GM19467 (cell line): ENCODE results near the gene KAZN.

Experiments
- ATAC-seq: cut with Tn5 transposase; IDR thresholded peaks from one replicate; pipeline ENCODE4 v1.9.1; 2021; ENCODE audit warnings: mild to moderate bottlenecking, moderate library complexity; ENCODE audit not compliant: unreplicated experiment

KAZN gene

DNA sequence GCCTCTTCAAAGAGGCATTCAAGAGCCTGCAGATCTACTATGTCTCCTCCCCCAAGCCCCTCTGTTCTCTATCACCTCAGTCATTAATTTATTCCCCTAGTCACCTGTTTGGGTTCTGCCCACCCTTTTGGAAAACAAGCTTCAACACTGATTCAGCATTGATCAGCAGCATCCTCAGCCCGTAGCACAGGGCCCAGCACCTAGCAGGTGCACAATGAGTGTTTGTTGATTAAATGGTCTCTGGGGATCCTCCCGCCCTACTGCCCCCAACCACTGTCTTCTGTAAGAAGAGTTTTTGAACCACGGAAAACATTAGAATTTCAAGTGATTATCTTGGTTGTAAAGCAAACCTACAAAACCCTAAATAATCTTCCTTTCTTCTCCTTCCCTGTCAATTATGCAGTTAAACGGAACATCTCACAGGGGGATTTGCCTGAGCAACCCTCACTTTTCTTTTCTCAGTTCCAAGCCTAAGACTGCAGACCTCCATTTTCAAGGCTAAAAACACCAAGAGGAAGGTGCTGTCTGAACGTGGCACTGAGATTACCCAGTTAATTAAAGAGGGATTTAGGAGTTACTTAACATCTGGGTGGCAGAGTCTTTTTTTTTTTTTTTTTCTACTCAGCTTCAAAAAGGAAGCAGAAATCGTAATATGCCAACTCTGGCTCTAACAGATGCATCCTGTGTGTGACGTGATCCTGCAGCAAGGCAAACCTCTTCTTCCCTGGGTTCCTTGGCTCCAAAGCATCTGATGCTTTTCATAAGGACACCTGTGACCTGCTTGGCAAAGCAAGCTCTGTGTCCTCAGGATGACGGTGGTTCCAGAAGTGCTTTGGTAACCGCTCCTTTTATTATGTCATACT, 163.0 kb downstream of the KAZN start:
- no peak for ATAC-seq

DNA sequence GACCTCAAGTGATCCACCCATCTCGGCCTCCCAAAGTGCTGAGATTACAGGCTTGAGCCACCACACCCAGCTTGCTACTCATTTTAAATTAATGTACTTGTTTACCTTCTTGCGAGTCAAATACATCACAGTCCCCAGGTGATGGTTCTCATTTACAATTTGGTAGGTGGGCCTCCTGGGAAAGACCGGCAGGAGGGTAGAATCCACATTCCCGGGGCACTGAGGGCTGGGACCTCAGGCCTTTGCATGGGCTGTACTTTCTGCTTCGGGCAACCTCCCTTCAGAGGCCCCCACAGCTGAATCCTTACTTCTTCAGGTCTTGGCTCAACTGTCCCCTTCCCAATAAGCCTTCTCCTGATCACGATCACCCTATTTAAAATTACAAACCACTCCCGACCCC, 165.5 kb downstream of the KAZN start:
- no peak for ATAC-seq

DNA sequence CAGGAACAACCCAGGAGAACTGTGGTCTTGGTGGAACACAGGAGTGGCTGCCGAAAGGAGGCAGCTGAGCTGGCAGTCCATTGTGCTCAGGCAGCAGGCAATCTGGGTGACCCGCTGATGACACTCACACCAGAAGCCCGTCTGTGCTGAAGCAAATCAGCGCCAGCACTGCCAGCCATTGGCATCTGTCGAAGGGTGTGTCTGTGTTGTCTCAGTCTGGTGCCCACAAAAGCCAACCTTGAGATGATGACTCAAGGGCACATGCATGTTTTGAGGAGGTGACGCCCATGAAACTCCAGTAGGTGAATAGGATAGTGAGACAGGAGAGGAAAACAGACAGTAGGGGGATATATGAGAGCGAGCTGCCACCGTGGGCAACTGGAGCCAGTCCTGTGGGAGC, 167.3 kb downstream of the KAZN start:
- ATAC-seq: no peak

DNA sequence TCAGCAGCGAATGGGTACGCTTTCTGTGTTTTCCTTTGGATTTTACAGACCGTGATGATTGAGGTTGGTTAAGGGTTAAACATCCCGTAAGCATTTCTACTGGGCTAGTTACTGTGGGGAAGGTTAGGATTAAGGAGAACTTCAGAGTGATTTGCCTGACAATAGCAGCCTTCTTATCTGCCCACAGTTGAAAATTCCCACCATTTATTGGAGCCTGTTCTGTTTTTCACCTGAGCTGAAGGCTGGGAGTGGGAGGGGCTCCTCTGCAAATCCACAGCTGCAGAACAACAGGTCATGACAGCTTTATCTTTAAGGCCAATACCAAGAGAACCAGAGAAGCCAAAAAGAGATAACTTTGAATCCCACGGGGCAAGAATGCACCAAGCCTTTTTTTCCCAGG, 168.6 kb downstream of the KAZN start:
- ATAC-seq: no peak

DNA sequence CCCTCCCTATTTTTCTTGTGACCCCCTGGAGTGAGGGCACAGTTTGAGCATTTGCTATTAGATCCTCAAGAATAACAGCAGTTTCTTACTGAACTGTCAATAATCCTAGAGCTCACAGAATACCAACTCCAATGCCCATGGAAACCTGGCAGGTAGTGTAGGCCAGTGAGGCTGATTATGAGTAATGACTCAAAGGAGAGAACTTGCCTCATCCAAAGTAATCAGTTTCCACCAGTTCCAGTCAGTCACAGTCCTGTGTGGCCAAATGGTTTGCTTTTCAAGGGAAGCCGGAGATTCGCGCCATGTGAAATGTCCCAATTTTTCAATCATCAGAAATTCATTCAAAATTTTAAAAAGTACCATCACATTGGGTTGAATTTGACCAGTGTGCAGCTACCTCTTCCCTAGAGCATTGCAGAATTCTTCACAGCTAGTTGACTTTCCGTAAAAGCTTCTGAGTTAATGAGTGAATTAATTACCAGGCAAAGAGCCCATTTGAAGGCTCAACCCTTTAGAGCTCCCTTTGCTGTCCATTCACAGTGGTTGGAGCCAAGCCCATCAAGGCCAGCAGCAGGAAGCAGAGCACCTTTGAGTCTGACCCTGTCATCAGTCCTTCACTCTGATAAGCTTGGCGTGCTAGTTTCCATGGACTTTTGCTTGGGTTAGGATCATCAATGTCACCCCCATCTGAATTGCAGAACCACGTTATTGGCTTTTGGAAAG, 170.3 kb downstream of the KAZN start:
- no peak for ATAC-seq

DNA sequence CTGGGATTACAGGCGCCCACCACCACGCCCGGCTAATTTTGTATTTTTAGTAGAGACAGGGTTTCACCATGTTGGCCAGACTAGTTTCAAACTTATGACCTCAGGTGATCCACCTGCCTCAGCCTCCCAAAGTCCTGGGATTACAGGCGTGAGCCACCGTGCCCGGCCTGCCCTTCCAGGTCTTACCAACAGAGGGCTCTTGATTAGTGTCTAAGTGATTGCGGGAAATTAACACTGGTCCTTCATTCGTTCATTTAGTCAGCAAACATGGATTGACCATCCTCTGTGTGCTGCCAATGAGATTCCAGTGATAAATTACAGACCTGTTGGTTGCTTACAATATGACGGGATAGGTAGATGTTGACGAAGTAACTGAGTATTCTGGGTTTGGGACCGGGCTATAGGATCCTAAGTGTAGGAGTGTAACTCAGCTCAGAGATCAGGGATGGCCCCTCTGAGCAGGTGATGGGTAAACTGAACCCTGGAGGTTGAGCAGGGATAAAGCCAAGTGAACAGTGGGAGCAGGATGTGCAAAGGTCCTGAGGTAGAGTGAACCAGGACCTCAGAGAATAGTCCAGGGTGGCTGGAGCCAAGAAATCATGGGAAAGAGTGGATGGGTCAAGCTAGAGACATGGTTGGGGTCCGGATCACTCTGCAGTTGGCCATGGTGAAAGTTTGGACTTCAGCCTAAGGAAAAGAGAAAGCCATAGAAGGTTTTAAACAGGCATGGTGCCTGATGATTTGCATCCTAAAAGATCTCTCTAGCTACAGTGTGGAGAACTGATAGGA, 171.2 kb downstream of the KAZN start:
- ATAC-seq: no peak

DNA sequence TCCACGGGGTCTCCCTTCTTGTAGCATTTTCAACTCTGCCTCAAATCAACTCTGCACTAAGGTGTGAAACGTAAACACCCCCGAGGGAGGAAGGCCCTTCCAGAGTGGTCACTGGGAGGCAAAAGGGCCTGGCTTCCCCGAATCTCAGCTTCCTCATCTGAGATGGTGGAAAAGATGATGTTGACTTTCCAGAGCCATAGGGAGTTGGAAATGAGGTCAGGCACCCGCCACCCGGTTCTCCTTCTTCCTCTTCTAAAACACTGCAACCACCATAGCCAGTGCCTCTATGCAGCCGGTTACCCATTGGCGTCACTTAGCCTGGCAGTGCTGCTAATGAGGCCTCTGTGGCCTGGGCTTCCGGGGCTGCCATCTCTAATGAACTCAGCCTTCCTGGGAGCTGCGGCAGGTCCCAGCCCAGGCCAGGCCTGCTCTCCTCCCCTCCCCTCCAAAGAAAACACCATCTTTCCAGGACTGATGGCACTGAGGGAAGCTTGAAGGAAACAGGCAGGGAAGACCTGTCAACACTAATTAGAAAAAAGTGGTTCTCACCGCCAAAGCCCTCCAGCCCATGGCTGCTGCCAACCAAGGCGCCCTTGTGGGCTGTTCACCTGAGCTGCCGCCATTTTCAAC, 175.0 kb downstream of the KAZN start:
- ATAC-seq: no peak

DNA sequence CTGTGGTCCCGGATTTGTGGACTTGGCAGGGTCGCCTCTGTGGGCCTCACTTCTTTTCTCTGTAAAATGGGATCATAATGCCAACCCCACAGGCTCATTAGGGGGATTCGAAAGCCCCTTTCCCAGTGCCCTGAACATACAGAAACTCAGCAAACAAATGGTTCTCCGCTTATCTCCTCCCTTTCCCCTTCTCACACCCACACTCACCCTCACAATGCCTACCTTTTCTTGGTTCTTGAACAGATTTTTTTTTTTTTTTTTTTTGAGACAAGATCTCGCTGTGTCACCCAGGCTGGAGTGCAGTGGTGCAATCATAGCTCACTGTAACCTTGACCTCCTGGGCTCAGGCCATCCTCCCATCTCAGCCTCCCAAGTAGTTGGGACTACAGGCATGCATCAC, 175.7 kb downstream of the KAZN start:
- ATAC-seq: no peak

DNA sequence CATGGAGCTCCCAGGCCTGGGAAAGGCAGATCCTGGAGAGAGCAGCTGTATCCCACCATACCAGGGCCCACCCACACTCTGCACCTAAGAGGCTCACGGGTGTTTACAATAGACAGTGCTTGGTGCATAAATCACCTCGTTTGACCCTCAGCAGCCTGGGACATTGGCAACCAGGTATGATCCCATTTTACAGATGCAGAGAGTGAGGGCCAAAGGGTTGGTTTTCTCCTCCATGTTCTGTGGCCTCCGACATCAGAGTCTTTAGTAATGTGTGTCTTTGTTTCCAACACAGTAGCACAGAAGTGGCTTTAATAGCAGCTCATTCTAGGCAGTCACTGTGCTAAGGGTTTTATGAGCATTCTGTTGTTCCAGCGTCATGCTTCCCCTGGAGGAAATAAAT, 176.5 kb downstream of the KAZN start:
- ATAC-seq: no peak

DNA sequence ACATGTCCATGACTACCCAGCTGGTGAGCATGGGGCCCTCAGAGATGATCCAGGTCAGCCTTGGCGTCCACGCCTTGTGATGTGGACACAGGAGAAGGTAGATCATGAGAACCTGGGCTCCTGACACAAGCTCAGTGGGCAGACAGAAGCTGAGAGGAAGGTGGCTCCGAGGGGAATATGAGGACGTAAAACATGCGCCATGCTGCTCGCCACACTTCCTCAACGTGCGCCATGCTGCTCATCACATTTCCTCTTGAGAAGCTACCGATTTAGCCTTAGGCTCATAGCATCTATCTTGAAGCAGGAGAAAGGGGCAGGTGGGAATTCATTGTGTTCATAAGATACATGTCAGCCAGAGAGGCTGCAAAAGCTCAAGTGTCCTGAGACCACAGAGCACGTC, 176.9 kb downstream of the KAZN start:
- ATAC-seq: no peak

DNA sequence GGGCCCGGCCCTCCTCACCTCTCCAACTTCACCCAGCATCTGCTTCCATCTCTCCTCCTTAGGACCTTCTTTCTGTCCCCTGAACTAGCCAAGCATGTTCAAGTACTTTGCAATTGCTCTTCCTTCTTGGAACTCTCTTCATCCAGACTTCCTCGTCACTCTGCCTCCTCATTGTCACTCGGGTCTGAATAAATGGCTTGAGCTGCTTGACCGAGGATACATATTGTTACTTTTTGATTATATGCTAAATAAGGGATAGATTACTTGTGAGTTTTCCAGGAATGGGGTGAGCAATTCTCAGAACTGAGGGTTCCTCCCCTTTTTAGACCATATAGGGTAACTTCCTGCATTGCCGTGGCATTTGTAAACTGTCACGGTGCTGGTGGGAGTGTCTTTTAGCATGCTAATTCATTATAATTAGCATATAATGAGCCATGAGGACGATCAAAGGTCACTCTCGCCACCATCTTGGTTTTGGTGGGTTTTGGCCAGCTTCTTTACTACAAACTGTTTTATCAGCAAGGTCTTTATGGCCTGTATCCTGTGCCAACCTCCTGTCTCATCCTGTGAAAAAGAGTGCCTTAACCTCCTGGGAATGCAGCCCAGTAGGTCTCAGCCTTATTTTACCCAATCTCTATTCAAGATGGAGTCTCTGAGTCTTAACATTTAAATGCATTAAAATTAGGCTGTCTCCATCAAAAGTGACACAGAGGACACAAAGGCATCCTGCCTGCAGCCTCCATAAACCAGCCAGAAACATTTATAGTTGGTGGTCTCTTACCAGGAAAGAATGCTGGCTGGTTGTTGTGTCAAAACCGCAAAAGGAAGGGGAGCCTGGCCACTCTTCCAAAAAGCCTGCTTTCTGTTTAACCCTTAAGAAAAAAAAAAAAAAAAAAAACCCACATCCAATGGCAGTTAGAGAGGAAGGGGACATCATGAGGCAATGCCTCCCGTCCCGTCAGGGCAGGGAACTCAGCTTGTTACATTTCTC, 179.3 kb downstream of the KAZN start:
- no peak for ATAC-seq

DNA sequence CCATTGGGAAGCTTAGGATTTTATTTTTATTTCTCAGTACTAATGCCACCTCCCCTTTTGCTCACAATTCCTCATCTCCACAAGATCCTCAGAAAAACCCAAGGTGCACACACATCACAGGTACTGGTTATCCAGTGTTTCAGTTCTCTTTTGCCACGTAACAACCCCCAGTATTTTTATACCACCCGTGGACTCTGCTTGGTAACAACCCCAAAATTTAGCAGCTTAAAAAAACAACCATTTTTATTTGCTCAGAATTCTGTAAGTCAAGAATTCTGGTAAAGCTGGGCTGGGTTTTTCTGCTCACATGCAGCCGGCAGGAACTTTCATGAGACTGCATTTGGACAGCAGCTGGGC, 180.0 kb downstream of the KAZN start:
- no peak for ATAC-seq

DNA sequence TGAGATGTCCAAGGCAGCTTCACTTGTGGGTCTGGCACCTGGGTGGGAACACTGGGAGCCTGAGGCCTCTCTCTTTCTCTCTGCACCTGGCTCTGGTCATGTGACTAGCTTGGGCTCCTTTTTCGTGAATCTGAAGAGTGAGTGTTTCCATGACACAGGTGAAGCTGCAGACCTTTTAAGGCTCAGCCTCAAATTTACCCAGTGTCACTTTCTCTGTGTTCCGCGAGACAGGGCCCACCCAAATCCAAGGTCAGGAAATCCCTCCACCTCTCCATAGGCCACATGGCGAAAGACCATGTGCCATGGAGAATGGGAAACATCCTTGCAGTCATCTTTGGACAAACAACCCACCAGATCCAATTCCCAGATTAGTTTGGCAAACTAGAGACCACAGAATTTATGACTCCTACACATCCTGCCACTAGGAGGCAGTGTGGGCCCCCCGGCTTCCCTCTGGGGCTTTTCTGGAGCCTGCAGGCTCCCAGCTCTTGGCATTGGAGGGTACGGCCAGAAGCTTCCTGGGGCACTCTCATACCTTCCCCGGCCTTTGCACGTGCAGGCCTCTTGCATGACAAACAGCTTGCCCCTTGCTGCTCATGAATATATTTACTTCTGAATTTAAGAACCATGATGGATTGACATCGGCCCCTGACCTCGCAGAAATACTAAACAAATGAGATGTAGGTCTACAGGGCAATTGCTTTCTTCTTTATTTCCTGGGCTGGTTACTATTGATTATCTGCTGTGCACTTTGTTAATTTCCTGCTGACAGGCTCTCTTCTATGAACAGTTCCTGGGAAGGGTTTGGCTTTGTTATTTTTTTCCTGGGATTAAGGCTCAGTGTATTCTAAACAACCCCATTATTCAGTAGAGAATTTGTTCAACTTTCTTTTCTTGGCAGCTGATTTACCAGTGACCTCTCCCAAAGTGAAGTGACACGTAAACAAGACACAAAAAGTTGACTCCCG, 180.7 kb downstream of the KAZN start:
- no peak for ATAC-seq

DNA sequence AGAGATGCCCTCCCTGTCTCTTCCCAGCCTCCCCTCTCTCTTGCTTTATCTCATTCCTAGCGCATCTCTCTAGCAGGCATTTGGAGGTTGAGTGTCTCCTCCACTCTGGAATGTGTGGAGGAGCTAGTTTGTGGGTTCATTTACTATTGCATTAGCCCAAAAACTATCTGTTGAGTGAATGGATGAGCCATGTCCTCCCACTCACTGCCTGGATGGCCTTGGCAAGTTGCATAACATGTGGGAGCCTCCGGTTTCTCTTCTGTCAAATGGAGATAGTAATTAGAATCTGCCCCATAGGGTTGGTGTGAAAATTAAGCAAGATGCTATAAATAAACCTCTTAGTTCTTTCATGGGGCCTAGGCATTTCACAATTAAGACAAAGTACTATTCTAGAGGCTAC, 181.8 kb downstream of the KAZN start:
- no peak for ATAC-seq

DNA sequence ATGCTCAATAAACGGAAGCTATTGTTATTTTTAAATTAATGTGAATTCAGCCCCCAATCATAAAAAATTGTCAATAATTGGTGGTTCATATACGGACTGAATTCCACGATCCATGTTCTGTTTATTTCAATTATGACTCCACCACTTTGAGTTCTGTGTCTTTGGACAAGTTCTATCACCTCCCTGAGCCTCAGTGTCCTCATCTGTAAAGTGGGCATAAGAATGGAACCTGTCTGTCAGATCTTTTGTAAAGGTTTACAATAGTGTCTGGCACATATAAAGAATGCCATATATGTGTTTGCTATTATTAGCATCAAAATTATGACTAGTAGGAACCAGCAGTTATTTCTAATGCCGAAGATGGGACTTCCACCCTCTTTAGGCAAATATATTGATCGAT, 183.3 kb downstream of the KAZN start:
- no peak for ATAC-seq

DNA sequence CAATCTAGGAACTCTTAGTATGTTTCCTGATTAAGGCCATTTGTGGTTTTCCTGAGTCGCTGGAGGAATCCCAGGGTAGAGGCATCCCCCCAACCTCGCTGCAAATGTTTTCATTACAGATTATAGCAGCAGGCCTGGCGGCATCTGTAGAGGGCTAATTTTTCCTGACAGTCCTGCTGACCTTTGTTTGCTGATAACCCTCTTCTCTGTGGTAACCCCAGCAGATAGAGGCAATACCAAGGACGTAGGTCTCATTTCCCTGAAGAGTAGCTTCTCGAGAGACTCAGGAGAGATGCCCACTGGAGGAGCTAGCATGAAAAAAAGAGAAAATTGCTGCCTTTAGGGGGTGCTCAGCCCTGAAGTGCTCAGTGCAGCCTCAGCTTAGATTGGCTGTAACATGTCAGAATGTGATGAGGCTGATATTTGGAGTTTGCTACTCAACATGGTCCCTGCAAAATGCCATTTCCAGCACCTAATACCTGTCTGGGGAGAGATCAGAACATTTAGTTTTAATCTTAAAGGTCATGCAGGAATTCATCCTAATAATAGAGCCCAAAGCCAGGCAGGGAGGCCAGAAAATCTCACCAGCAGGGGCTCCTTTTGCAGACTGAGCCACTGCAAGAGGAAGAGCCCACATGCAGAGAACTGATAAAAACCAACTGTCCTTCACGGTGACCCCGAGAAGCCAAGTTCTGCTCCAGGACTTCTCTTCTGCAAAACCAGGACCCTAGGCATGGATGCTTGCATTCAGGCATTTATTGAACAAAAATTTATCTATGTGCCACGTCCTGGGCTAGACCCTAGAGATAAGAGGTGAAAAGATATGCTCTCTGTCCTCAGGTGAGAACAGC, 184.5 kb downstream of the KAZN start:
- no peak for ATAC-seq

DNA sequence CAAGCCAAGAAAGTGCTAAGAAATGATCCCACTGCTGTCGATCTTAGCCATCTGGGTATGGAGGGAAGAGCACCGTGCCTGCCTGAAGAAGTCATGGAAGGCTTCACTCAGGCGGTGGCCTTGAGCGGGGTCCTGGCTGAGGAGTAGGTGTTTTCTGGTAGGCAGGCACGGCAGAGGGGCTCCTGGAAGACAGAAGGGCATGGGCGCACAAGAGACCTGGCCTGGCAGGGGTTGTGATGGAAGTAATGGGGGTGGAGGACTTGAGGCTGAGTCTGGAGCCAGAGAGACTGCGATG, 185.1 kb downstream of the KAZN start:
- ATAC-seq: no peak
